NB4 (cell line): Measurements from ENCODE around the gene CCHCR1.
"Not testable (repeated sequence)": the region's sequence is repeated elsewhere in the genome, so short reads cannot be mapped to it uniquely, and the experiment has no call there.

ENCODE experiments used
- MYC ChIP-seq: IDR thresholded peaks from 2 replicates; pipeline ENCODE4 v1.6.1; 2011; ENCODE audit warnings: low read depth, low read length
- POLR2A ChIP-seq: IDR thresholded peaks from 2 replicates; pipeline ENCODE4 v1.6.1; 2011; ENCODE audit warnings: mild to moderate bottlenecking; ENCODE audit not compliant: insufficient read length; ENCODE audit errors: extremely low read depth
- TF ChIP-seq, protein P1 (sequence below): IDR thresholded peaks from one replicate; pipeline ENCODE4 v1.5.1; 2012; ENCODE audit warnings: low read depth, low read length
- TF ChIP-seq, protein P2 (sequence below): IDR thresholded peaks from 2 replicates; pipeline ENCODE4 v1.6.1; 2011; ENCODE audit warnings: low read depth, low read length

DNA sequence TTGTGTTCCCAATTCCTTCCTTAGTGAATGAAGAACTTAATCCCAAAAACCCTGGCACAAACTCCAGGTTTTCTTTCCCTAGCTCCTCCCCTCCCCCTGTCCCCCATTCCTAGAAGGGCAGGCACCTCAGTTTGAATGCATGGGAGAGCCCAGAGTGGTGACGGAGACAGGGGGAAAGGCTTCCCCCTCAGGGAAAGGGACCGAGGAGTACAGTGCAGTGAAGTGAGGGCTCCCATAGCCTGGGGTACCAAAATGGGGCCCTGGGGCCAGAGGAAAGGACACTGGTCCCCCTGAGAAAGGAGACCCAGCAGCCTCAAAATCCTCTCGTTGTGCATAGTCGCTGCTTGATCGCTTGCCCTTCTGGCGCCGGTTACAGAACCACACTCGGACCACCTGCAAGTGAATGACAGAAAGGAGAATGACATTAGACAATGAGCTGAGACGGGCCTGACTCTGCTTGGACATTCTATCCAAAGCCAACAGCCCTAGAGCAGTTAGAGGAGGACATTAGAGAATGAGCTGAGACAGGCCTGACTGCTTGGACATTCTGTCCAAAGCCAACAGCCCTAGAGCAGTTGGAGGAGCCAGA is 7.0 kb upstream of the CCHCR1 start:
- TF ChIP-seq, protein P1, sequence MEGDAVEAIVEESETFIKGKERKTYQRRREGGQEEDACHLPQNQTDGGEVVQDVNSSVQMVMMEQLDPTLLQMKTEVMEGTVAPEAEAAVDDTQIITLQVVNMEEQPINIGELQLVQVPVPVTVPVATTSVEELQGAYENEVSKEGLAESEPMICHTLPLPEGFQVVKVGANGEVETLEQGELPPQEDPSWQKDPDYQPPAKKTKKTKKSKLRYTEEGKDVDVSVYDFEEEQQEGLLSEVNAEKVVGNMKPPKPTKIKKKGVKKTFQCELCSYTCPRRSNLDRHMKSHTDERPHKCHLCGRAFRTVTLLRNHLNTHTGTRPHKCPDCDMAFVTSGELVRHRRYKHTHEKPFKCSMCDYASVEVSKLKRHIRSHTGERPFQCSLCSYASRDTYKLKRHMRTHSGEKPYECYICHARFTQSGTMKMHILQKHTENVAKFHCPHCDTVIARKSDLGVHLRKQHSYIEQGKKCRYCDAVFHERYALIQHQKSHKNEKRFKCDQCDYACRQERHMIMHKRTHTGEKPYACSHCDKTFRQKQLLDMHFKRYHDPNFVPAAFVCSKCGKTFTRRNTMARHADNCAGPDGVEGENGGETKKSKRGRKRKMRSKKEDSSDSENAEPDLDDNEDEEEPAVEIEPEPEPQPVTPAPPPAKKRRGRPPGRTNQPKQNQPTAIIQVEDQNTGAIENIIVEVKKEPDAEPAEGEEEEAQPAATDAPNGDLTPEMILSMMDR, result not testable (repeated sequence)
- TF ChIP-seq POLR2A, MYC: not testable (repeated sequence)
- TF ChIP-seq, protein P2, sequence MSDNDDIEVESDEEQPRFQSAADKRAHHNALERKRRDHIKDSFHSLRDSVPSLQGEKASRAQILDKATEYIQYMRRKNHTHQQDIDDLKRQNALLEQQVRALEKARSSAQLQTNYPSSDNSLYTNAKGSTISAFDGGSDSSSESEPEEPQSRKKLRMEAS, result not testable (repeated sequence)
